ENCODE results near the gene AMBP. TPM values are rescaled to one million over a fixed set of nuclear protein-coding genes. Genes with fewer than 3 reads are reported as not detected.

The AMBP gene
- total and polyA plus RNA-seq, 2 of the 13 experiments (the other 11 are each of a cell fraction or from before 2014, with no cell fraction given) = 1,510 to 2,580 TPM

GRCh38 chr9:114082017-114082762 is 4.1 kb upstream of the AMBP start (continued):
- TF ChIP-seq ZNF484 (CRISPR knock-in tag; IDR thresholded peaks at IDR 0.05; ENCODE audit: borderline replicate concordance, low read depth) = no peak
- TF ChIP-seq CENPX (CRISPR knock-in tag; IDR thresholded peaks at IDR 0.05) = no peak
- no peak for TF ChIP-seq ZNF256 (CRISPR knock-in tag; conservative IDR thresholded peaks at IDR 0.05)
- TF ChIP-seq TARDBP (CRISPR knock-in tag; IDR thresholded peaks at IDR 0.05) = peak; percentile 74; the same call in 1 of the 2 replicates
- no peak for TF ChIP-seq ZEB1 (IDR thresholded peaks at IDR 0.05; ENCODE audit: insufficient replicate concordance, low read depth)
- TF ChIP-seq ZNF569 (CRISPR knock-in tag; IDR thresholded peaks at IDR 0.05; ENCODE audit: borderline replicate concordance) = no peak
- TF ChIP-seq RFXAP (CRISPR knock-in tag; IDR thresholded peaks at IDR 0.05; ENCODE audit: borderline replicate concordance) = peak; percentile 76; the same call in 1 of the 2 replicates
- no peak for TF ChIP-seq HOMEZ (CRISPR knock-in tag; IDR thresholded peaks at IDR 0.05; ENCODE audit: low read depth)
- TF ChIP-seq CAMTA2 (CRISPR knock-in tag; IDR thresholded peaks at IDR 0.05; ENCODE audit: borderline replicate concordance) = no peak
- no peak for TF ChIP-seq REL (CRISPR knock-in tag; conservative IDR thresholded peaks at IDR 0.05)
- peak; percentile 83 for TF ChIP-seq BCL6 (CRISPR knock-in tag; IDR thresholded peaks at IDR 0.05)
- no peak for TF ChIP-seq RBAK (CRISPR knock-in tag; IDR thresholded peaks at IDR 0.05)
- no peak for TF ChIP-seq CEBPZ (IDR thresholded peaks at IDR 0.05; ENCODE audit: low read length)
- TF ChIP-seq ZMYM4 (CRISPR knock-in tag; IDR thresholded peaks at IDR 0.05) = peak; percentile 82
- TF ChIP-seq ZBTB4 (CRISPR knock-in tag; IDR thresholded peaks at IDR 0.05; ENCODE audit: borderline replicate concordance) = peak; percentile 47; the same call in 1 of the 2 replicates
- TF ChIP-seq HMGA1 (CRISPR knock-in tag; conservative IDR thresholded peaks at IDR 0.05) = no peak
- no peak; the same call in 1 of the 2 replicates for TF ChIP-seq PAX8 (CRISPR knock-in tag; IDR thresholded peaks at IDR 0.05; ENCODE audit: borderline replicate concordance)
- TF ChIP-seq ASH2L (IDR thresholded peaks at IDR 0.05; ENCODE audit: insufficient read length, low read depth, low read length) = no peak
- no peak for TF ChIP-seq SOX6 (IDR thresholded peaks at IDR 0.05)
- TF ChIP-seq SOX6 (CRISPR knock-in tag; IDR thresholded peaks at IDR 0.05) = peak; percentile 66
- TF ChIP-seq ZNF496 (CRISPR knock-in tag; IDR thresholded peaks at IDR 0.05; ENCODE audit: insufficient replicate concordance) = no peak
- TF ChIP-seq ZBTB7B (CRISPR knock-in tag; IDR thresholded peaks at IDR 0.05) = no peak
- peak; percentile 66 for TF ChIP-seq ZMYM2 (CRISPR knock-in tag; IDR thresholded peaks at IDR 0.05)
